ENCODE data around the gene C1QTNF3. TPM values are rescaled to one million over a fixed set of nuclear protein-coding genes. Genes with fewer than 3 reads are reported as not detected.
"Not testable (repeated sequence)": the region's sequence is repeated elsewhere in the genome, so short reads cannot be mapped to it uniquely, and the experiment has no call there.

Gene C1QTNF3, protein sequence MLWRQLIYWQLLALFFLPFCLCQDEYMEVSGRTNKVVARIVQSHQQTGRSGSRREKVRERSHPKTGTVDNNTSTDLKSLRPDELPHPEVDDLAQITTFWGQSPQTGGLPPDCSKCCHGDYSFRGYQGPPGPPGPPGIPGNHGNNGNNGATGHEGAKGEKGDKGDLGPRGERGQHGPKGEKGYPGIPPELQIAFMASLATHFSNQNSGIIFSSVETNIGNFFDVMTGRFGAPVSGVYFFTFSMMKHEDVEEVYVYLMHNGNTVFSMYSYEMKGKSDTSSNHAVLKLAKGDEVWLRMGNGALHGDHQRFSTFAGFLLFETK
- total RNA-seq (2014; rRNA removed; shearing (Covaris generic)): 0.49 and 0.69 TPM in 2 replicates
- polyA plus RNA-seq (2014; cell fraction: nucleus; rRNA removed): 3.0 and 3.7 TPM in 2 replicates

DNA sequence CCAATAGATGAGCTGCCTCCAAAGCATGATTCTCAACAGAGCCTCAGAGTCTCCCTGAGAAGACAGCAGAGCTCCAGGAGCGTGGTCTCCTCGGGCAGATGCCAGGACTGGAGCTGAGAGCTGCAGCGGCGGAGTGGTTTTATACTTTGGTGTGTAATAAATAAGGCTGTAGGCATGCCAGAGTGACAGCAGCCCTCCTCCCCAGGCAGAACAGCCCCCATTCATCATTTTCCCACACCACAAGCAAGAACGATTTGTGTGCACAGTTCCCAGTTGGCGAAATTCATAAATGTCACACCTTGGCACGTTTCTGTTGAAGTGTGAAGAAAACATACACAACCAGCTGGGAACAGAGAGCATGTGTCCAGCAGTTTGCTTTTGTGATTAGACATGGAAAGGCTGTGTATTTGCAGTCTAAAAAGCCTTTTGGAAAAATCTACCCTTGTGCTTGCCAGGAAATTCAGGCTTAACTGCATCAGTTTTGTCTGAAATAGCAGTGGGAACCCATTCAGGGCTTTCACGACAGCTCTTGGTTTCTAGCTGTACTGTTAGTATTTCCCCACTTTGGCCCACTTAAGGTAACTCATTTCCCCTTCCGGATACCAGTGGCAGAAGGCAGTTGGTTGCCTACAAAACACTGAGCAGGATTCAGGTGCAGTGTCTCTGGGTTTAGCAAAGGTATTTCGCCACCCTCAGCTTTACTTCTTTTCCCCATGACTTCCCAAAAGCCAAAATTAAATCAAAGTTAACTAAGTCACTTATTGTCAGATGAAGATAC, at the start of gene C1QTNF3:
Gene C1QTNF3, minus strand, starts transcription at position 115 of the 778 bp plus-strand sequence. Its CDS starts 88 bp downstream, at position 27.
- no peak for DNase-seq (ENCODE audit: extremely low read depth, low read depth)

DNA sequence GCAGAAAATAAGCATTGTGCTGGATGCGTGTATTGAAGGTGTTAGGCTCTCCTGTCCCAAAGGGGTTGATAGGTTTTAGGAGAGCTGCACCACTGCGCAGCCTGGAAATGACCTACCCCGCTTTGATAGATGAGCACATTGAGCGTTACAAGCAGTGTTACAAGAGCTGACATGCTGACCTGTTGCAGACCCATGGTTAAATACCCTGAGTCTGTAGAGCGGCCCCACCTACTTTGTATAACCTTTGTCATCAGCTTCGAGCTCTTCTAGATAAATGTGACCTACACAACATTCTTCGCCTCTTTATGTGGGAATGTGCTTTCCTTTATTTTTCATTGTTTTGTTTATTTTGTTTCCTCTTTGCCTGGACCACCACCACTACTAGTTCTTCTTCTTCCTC, 48.0 kb upstream of the C1QTNF3 start:
- DNase-seq (ENCODE audit: extremely low read depth, low read depth): not testable (repeated sequence)

DNA sequence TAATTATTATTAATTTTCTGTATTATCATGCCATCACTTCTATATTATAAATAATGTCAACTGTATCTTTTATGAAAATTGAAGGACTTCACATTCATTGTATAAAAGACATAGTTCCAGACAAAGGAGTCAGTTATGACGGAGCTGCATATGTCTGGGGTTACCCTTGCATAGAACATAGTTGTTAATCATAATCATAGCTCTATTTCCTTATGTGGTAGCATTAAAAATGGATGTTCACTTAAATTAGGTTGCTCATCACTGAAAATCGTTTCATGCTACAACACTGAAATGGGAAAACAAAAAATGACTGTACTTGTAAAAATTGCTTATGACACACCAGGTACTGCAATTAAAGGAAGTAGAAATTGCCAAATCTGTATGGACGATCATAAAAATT, 46.8 kb upstream of the C1QTNF3 start:
- DNase-seq (ENCODE audit: extremely low read depth, low read depth): not testable (repeated sequence)

DNA sequence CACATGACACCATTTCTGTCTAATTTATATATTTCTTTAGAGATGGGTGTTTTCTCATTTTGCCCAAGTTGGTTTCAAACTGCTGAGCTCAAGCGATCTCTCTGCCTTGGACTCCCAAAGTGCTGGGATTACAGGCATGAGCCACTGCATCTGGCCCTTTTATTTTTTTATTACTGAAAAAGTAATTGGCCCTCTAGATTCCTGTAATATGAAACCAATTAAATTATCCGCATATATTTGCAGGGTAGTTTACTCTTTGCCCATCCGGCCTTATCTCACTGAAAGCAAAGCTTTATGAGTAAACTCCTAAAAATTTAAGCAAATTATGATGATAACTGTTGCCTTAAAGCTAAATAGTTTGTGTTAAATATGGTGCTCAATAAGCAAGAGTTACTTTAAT, 44.7 kb upstream of the C1QTNF3 start:
- DNase-seq (ENCODE audit: extremely low read depth, low read depth): not testable (repeated sequence)

DNA sequence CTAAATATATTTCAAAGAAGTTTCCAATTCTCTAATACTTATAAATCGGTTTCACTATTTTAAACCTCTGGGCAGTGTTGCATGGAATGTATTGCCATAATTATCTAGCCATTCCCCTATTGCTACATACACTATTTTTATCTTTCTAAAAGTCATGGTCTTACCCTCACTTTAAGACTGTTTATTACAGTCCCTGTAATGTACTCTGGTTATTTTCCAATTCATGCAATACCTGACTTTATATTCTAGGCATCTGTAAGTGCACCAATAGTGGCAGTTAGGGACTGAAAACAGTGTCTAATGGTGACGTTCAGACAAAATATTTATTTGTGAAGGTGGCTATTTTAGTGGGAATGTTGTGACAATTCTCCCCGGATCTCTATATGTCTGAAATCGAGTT, 40.9 kb upstream of the C1QTNF3 start:
- not testable (repeated sequence) for DNase-seq (ENCODE audit: extremely low read depth, low read depth)

DNA sequence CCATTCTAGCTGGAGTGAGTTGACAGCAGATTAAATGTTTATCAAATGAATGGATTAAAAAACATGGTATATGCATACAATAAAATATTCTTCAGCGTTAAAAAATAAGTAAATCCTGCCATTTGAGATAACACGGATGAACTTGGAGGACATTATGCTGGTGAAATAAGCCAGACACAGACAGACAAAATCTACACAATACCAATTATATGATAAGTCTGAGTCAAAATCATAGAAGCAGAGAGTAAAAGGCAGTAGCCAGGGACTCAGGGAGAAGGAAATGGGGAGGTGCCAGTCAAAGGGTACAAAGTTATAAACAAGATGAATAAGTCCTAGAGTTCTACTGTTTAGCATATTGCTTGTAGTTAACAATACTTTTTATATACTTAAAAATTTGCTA, 36.5 kb upstream of the C1QTNF3 start:
- DNase-seq (ENCODE audit: extremely low read depth, low read depth): not testable (repeated sequence)

DNA sequence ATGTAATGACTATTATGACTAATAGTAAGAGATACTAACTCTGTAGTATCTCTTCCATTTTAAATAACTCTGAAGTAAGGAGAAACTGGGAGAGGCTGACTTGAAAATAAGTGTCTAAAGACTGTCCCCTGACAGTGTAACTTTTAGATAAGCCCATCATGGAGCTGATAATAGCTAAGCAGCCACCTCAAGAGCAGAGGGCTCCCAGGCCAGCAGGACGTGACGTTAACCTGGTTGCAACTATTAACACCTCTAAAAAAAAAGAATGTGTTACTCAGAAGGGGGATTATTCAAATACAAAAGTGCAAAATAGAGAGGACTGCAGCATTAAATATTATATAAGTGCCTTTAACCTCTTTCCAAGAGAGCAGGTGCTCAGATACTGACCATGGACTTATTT, 34.6 kb upstream of the C1QTNF3 start:
- DNase-seq (ENCODE audit: extremely low read depth, low read depth): not testable (repeated sequence)

DNA sequence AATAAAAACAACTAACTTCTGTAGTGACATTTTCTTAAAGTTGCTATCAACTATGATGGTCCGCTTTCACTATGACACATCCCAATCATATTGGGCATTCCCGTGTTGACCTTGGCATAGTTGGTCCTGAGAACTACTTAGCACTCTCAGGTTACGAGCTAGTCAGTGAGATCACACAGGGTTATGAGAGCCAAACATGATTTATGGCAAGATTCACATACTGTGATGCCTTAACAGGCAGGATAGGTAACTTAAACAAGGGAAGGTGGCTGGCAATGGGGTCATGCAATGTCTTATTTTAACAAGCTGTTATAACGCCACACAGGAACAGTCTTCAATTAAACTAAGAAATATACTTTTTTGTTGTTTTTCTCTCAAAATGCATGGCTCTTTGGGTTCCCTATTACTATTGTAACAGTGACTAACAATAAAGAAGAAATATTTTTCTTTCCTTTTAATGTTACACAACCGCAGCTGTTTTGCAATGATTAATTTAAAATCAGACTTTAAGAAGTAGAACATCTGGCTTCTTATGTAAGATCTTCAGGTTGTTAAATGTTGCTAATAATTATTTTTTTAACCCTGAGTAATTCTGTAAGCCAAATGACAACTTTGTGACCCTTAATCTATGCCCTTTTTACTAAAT, 33.8 kb upstream of the C1QTNF3 start:
- not testable (repeated sequence) for DNase-seq (ENCODE audit: extremely low read depth, low read depth)

DNA sequence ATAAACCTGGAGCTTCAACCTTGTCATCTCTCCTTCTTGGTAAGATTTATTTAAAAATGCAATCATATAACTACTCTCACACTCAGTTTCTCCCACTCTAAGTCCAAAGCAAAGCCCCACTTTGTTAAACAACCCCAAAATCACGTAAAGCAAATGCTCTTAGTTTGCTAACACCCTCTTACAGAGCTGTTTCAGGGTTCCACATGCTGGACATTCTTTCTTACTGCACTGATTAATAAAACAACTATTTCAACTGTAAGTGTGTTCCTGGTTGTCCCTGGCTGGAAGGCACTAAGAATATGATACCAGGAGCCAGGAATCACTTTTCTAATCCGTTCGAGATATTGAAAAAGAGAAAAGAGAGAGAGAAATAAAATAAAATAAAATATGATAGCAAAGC, 31.5 kb upstream of the C1QTNF3 start:
- DNase-seq (ENCODE audit: extremely low read depth, low read depth): not testable (repeated sequence)

DNA sequence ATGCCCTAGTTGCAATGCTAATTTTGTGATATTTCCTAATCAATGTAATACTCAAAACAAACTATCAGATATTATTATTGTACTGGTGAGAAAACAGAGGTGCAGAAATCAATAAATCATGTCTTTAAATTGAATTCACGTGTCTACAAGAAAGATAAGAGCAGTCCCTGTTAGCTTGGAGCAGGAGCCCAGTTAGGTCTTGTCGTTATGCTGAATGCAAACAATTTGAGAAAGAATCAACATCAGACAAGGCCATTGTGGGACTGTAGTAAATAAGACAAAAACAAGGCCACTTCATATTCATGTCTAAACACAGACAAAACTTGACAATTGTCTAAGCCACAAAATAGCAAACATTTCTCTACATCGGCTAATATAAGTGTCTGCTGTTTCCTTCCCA, 31.1 kb upstream of the C1QTNF3 start:
- DNase-seq (ENCODE audit: extremely low read depth, low read depth): not testable (repeated sequence)

DNA sequence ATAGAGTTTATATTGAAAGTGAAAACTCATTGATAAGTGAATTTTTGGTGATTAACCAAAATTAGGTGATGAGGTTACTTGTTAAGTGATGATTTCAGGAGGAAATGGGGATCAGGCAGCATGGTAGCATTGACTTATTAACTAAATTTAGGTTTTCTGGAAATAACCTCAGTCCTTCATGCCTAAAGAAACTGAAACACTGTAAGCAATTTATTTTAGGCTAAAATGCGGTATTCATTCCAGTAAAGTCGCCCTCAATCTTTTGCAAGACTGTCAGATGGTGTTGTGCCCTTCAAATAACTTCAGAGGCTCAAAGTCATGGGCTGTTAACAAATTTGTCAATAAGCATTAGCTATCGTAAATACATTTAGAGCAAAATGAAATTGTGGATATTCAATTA, 27.6 kb upstream of the C1QTNF3 start:
- DNase-seq (ENCODE audit: extremely low read depth, low read depth): not testable (repeated sequence)

DNA sequence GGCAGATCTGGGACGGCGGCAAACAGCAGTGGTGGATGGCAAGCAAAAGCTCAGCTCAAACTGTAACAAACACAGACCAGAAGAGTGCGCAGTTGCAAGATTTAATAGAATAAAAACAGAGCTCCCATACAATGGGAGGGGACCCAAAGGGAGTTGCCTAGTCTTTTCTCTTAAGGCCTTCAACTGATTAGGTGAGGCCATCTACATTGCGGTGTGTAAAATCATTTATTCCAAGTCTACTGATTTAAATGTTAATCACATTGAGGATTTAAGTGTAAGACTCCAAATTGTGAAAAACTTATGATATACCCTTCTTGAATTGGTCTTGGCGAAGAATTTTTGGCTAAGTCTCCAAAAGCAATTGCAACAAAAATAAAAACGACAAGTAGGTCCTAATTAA, 21.6 kb upstream of the C1QTNF3 start:
- no peak for DNase-seq (ENCODE audit: extremely low read depth, low read depth)

DNA sequence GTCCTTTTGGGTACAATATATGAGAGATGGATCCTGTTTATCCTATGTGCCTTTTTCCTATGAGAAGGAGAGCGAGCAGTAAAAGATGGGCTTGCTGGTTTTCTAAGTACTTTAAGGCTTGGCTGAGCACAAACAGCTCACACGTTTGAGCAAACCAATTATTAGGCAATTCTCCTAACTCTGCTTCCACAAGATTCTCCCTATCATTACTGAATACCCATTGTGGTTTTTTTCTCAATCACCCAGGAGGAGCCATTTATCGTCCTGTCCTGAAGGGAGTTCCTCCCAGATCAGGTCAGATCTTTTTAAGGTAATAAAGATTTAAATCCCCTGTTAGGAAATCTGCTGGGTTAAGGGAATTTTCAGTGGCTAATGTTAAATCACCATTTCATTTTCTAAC, 19.4 kb upstream of the C1QTNF3 start:
- no peak for DNase-seq (ENCODE audit: extremely low read depth, low read depth)

DNA sequence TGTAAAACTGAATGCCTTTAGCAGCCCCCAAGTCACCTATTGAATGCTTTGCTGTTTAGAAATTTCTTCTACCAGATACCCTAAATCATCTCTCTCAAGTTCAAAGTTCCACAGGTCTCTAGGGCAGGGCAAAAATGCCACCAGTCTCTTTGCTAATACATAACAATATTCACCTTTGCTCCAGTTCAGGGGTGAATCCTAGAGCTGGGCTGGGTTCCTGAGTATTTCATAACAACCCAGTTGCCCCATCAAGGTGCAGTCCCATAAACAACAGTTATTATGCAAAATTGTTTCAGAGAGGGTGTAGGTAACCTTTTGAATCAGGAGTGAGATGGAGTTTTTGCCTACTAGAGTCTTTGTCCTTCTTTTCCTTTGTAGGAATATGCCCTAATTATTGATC, 19.0 kb upstream of the C1QTNF3 start:
- no peak for DNase-seq (ENCODE audit: extremely low read depth, low read depth)

DNA sequence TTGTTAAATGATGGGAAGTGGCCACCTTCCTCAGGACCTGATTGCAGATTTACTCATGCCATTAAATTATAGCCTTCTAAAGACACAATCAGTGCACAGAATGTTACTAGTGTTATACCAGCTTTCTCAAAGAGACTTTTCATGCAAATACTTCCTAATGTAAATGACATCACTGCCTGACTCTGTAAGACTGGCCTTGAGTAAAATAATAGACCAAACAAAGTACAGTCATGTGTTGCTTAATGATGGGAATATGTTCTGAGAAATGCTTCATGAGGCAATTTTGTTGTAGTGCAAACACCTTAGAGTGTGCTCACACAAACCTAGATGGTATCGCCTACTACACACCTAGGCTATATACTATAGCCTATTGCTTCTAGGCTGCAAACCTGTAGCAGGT, 17.0 kb upstream of the C1QTNF3 start:
- DNase-seq (ENCODE audit: extremely low read depth, low read depth): no peak

DNA sequence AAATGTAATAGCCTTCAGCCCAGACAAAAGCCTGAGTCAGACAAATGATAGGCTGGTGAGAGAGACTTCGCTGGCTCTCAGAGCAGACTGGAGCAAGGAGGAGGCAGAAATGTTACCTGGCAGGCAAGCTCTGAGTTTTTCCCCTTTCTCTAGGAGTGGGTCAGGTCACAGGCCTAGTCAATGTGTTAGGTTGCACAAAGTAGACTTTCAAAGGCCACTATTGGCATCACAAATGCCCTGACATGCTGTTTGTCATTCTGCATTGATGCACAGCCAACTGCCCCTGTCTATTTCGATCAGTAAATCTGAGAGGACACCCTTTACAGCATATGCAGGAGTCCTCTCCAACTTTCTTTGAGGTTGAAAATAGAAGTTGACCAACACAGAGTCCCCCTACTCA, 15.5 kb upstream of the C1QTNF3 start:
- DNase-seq (ENCODE audit: extremely low read depth, low read depth): no peak

DNA sequence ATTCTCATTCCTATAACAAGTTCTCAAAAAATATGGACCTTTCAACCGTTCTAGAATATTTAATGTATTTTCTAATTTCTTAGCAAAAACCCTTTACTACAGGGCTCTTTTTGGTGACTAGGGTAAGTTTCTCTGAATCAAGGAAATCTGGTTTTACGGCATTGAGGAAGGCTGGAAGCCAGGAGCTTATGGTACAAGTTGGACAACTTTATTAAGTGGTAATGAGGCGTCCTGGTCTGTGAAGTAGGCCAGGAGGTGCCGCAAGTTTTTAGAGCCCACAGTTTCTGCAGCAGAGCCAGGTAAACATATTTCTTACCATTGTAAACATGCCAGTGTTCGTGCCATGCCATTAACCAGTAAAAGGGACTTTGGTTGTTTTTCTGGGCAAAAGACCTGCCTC, 14.6 kb upstream of the C1QTNF3 start:
- no peak for DNase-seq (ENCODE audit: extremely low read depth, low read depth)

DNA sequence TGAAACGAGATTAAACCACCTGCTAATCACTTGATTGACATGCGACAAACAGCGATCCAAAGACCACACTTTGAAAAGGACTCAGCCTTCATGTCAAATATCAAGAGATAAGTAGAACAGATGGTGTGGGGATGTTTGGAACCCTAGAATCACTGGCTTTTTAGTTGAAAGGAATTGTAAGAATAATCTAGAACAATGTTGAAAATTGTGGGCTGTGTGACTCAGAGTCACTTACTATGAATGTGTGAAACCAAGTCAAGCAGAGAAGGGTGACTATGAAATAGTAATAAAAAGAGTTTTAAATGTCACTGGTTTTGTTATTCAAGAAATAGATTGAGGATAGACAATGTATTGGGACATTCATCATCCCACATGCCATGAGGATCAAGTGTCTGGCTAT, 14.1 kb upstream of the C1QTNF3 start:
- DNase-seq (ENCODE audit: extremely low read depth, low read depth): no peak

DNA sequence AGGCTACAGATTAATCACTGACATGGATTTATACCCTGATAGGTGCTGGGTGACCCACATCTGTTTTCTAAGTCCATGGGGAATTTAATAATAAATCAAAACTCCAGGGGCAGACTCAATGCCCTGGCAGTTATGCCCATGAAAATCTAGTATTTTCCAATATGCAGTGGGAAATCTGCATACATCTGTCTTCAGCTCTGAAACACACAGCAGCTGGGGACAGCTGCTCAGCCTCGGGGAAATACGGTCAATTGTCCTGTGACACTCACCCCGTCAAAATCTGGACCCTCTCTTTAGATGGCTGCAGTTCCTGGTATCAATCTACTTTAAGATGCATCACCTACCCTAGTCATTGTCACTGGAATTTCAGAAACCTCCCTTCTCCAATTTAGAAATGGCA, 12.7 kb upstream of the C1QTNF3 start:
- DNase-seq (ENCODE audit: extremely low read depth, low read depth): no peak

DNA sequence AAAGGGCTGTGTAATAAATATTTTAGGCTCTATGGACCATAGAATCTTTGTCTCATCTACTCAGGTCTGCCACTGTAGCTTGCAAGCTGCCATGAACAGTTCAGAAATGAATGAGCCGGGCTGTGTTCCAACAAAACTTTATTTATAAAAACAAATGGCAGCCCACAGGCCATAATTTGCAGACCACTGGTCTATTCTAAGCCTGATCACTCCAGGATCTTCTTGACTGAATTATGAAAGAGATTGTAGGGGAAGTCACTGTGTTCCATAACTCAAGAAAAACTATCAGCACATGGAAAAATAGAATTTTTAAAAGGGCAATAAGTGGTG, 11.4 kb upstream of the C1QTNF3 start:
- DNase-seq (ENCODE audit: extremely low read depth, low read depth): no peak

DNA sequence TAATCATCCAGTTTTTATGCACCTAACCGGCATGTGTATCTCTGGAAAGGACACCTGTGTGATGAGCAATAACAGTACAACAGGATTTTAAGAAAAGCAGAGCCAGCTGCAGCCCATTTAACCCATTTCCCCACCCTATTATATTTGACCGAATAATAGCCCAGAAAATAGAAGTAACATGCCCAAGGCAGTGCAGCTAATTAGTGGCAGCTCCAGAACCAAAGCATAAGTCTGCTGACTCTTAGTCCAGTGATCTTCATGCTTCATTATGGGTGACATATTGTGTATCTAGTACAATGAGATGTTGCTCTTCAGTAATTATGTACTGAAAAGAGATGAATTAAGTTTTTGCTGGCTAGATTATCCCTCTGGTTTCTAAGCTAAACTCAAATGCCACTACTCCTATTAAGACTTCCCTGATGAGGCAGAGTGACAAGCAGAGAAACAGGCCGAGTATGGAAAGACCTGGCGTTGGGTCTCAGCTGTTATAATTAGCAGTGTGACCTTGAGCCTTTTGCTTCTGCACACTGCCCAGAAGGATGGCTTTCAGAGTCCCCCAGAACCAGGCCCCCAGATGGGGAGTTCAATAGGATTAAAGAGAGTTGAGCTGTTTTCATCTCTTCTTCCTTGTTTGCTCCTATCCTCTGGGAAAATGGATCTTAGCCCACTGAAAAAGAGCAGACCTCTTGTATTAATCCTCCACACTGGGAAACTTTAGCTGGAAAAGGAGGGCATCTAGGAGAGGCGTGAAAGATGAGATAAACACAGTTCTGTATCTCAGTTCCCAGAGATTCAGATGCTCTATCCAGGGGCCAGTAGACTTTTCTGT, 10.8 kb upstream of the C1QTNF3 start:
- no peak for DNase-seq (ENCODE audit: extremely low read depth, low read depth)

Data from NCI-H460 (cell line).